ENCODE data around the gene KCNT1. TPM values are rescaled to one million over a fixed set of nuclear protein-coding genes. Genes with fewer than 3 reads are reported as not detected.

Gene KCNT1
- total RNA-seq, 1 experiment from 2014 or later = 0.68 TPM

GRCh38 chr9:135762921-135763320, 60.9 kb downstream of the KCNT1 start:
- Histone ChIP-seq H3K23ac (ENCODE audit: insufficient read length, low read depth, low read length) (no peak overlapping the region), H2BK120ac (ENCODE audit: low read depth, low read length, poor library complexity, severe bottlenecking) (no peak overlapping the region), H3K9me3 (ENCODE audit: control insufficient read depth, low read depth, low read length) (peaks cover 4% of the 10 kb centered on the region), H3K4me2 (ENCODE audit: insufficient read depth, insufficient read length, low read length) (no peak overlapping the region), H3K27me3 (ENCODE audit: insufficient read depth, low read length) (no peaks in the 10 kb centered on the region), H3K4me1 (ENCODE audit: insufficient read depth, low read length) (no peaks in the 10 kb centered on the region), H3K18ac (ENCODE audit: insufficient read length, low read depth, low read length) (no peak overlapping the region), H2BK12ac (ENCODE audit: insufficient read length, low read depth, low read length) (no peak overlapping the region), H3K79me1 (ENCODE audit: insufficient read depth, low read depth, low read length, poor library complexity, severe bottlenecking) (no peaks in the 10 kb centered on the region), H3K4ac (ENCODE audit: low read depth, low read length) (no peak overlapping the region), H4K20me1 (ENCODE audit: control insufficient read depth, insufficient read depth, insufficient read length) (no peaks in the 10 kb centered on the region), H2AK5ac (ENCODE audit: insufficient read length, low read length) (no peak overlapping the region), H3K79me2 (ENCODE audit: insufficient read depth, low read length) (no peaks in the 10 kb centered on the region), H3T11ph (ENCODE audit: low read length) (no peak overlapping the region), H4K91ac (ENCODE audit: insufficient read length, low read depth, low read length) (no peak overlapping the region), H2BK20ac (ENCODE audit: low read depth, low read length, poor library complexity, severe bottlenecking) (no peak overlapping the region), H3K56ac (ENCODE audit: insufficient read length, low read depth, low read length) (no peak overlapping the region), H3K14ac (ENCODE audit: insufficient read depth, low read length) (no peak overlapping the region; the same call in 1 of the 2 replicates), H4K5ac (ENCODE audit: insufficient read length, low read depth, low read length) (no peak overlapping the region), H3K23me2 (ENCODE audit: insufficient read length, low read depth, low read length, poor library complexity, severe bottlenecking) (no peaks in the 10 kb centered on the region), H3K9ac (ENCODE audit: extremely low read depth, insufficient read length, low read length) (no peak overlapping the region), H2BK5ac (ENCODE audit: insufficient read length, low read length) (no peak overlapping the region), H4K8ac (replicated peaks; ENCODE audit: insufficient read length, low read depth, low read length) (no peak overlapping the region), H3K27ac (ENCODE audit: insufficient read length, low read depth, low read length) (no peak overlapping the region), H2BK15ac (ENCODE audit: low read depth, low read length) (no peak overlapping the region), H2AFZ (ENCODE audit: low read length) (no peak overlapping the region)
- DNase-seq = no peak
- Mint-ChIP-seq H3K4me1 (no peaks in the 10 kb centered on the region), H3K4me3 (no peak overlapping the region), H3K36me3 (ENCODE audit: insufficient read depth in 1 of 3, low read depth in 3 of 3) (peaks cover 0 to 10% (median 4%) of the 10 kb centered on the region in 3 experiments; a peak in 4 of 7 replicates), H3K27me3 (ENCODE audit: low read depth) (no peaks in the 10 kb centered on the region), H3K27ac (no peak overlapping the region), H3K9me3 (peaks cover 12 to 22% of the 10 kb centered on the region in 2 experiments)
- TF ChIP-seq CTCF (conservative IDR thresholded peaks at IDR 0.05) = no peak
- no CpG with 5 or more reads among the region's 13 CpGs for WGBS (ENCODE audit: extremely low coverage, insufficient read length, low lambda C conversion rate)
